SK-N-DZ (cell line): ENCODE measurements around the gene FRAS1.
A peak's percentile ranks its signal among the peaks of the same experiment; 100 is the strongest.
"Not testable (repeated sequence)": the region's sequence is repeated elsewhere in the genome, so short reads cannot be mapped to it uniquely, and the experiment has no call there.

Experiments
- DNase-seq: peaks from one replicate; pipeline ENCODE4 v3.0.0-alpha.2; 2015; ENCODE audit warnings: low spot score

The FRAS1 gene

GRCh38 chr4:78166622-78167021 lies 109.5 kb downstream of the FRAS1 start:
- DNase-seq: no peak

GRCh38 chr4:78167510-78167909 lies 110.4 kb downstream of the FRAS1 start:
- no peak for DNase-seq

GRCh38 chr4:78168029-78168428 lies 110.9 kb downstream of the FRAS1 start:
- peak; percentile 37 for DNase-seq

- no peak for DNase-seq
Observed at GRCh38 chr4:78169728-78170127, 112.6 kb downstream of the FRAS1 start.

- no peak for DNase-seq
Observed at GRCh38 chr4:78171482-78171881, 114.4 kb downstream of the FRAS1 start.

- no peak for DNase-seq
Observed at GRCh38 chr4:78174891-78175290, 117.8 kb downstream of the FRAS1 start.

- DNase-seq: no peak
Observed at GRCh38 chr4:78179196-78179595, 122.1 kb downstream of the FRAS1 start.

- DNase-seq: not testable (repeated sequence)
Observed at GRCh38 chr4:78181681-78182234, 124.6 kb downstream of the FRAS1 start.

GRCh38 chr4:78184584-78184983 lies 127.5 kb downstream of the FRAS1 start:
- no peak for DNase-seq

GRCh38 chr4:78185117-78185516 lies 128.0 kb downstream of the FRAS1 start:
- no peak for DNase-seq

- no peak for DNase-seq
Observed at GRCh38 chr4:78186597-78187543, 129.7 kb downstream of the FRAS1 start.

- no peak for DNase-seq
Observed at GRCh38 chr4:78190068-78190467, 132.9 kb downstream of the FRAS1 start.

GRCh38 chr4:78190595-78190994 lies 133.5 kb downstream of the FRAS1 start:
- DNase-seq: no peak

- no peak for DNase-seq
Observed at GRCh38 chr4:78197947-78198346, 140.8 kb downstream of the FRAS1 start.

GRCh38 chr4:78199984-78200383 lies 142.9 kb downstream of the FRAS1 start:
- no peak for DNase-seq

GRCh38 chr4:78200949-78201348 lies 143.8 kb downstream of the FRAS1 start:
- DNase-seq: no peak

- no peak for DNase-seq
Observed at GRCh38 chr4:78204176-78204575, 147.1 kb downstream of the FRAS1 start.

- peak; percentile 77 for DNase-seq
Observed at GRCh38 chr4:78205591-78205990, 148.5 kb downstream of the FRAS1 start.

GRCh38 chr4:78207541-78207940 lies 150.4 kb downstream of the FRAS1 start:
- DNase-seq: no peak

GRCh38 chr4:78207951-78208350 lies 150.8 kb downstream of the FRAS1 start:
- DNase-seq: peak; percentile 74

- not testable (repeated sequence) for DNase-seq
Observed at GRCh38 chr4:78208896-78209295, 151.8 kb downstream of the FRAS1 start.

- DNase-seq: peak; percentile 81
Observed at GRCh38 chr4:78210694-78211410, 153.7 kb downstream of the FRAS1 start.
